Hepatocyte (in vitro differentiated cells): ENCODE data around the gene APBA2.

ENCODE experiments used
- CTCF ChIP-seq: fragments of 200-600 bp; sonication (generic); IDR thresholded peaks from 2 replicates; pipeline ENCODE4 v1.5.1; 2016; ENCODE audit warnings: antibody characterized with exemption, mild to moderate bottlenecking; ENCODE audit not compliant: poor library complexity
- EZH2 ChIP-seq: fragments of 200-600 bp; sonication (generic); IDR thresholded peaks from 2 replicates; pipeline ENCODE4 v1.6.1; 2016; ENCODE audit warnings: antibody characterized with exemption, mild to moderate bottlenecking, borderline replicate concordance

GRCh38 chr15:29014493-29014892 lies 128.7 kb downstream of the APBA2 start:
- TF ChIP-seq CTCF = no peak
- no peak for TF ChIP-seq EZH2
